ENCODE data around the gene XRCC6. TPM values are rescaled to one million over a fixed set of nuclear protein-coding genes. Genes with fewer than 3 reads are reported as not detected.

Gene XRCC6
- total and polyA plus RNA-seq, 9 of the 15 experiments (the other 6 are each of a cell fraction or from before 2014, with no cell fraction given) = 151 to 440 (median 318) TPM

GRCh38 chr22:41621099-41621910 lies at the start of gene XRCC6 (continued):
- TF ChIP-seq XRCC4 (IDR thresholded peaks at IDR 0.05; ENCODE audit: extremely low read depth, insufficient read depth, insufficient read length) = no peak
- TF ChIP-seq MAZ (CRISPR knock-in tag; conservative IDR thresholded peaks at IDR 0.05 in 1 of 2, IDR thresholded peaks at IDR 0.05 in 1 of 2) = peak in 1 of 2 experiments; percentile 26; a peak in 1 of 4 replicates
- TF ChIP-seq CXXC5 (CRISPR knock-in tag; IDR thresholded peaks at IDR 0.05) = peak; percentile 69
- TF ChIP-seq TAF1 (IDR thresholded peaks at IDR 0.05; ENCODE audit: control insufficient read depth, extremely low read depth, insufficient read depth, low read length, severe bottlenecking) = peak; percentile 52
- no peak for TF ChIP-seq MCM7 (IDR thresholded peaks at IDR 0.05)
- TF ChIP-seq ELF1 (tag; IDR thresholded peaks at IDR 0.05) = 0 out of 2 replicates have a peak, but pooled peaks have one; percentile 32
- no peak for TF ChIP-seq DNMT1 (IDR thresholded peaks at IDR 0.05)
- TF ChIP-seq ZBTB33 (CRISPR knock-in tag; IDR thresholded peaks at IDR 0.05) = 0 out of 2 replicates have a peak, but pooled peaks have one; percentile 27
- peak in 1 of 2 experiments; percentile 51; a peak in 1 of 4 replicates for TF ChIP-seq TEAD1 (CRISPR knock-in tag; IDR thresholded peaks at IDR 0.05)
- TF ChIP-seq MNT (conservative IDR thresholded peaks at IDR 0.05) = peak; percentile 60 to 65; a peak in 3 of 4 replicates
- TF ChIP-seq POLR2A (conservative IDR thresholded peaks at IDR 0.05) = peak; percentile 92
- TF ChIP-seq ASH1L (IDR thresholded peaks at IDR 0.05; ENCODE audit: borderline replicate concordance, low read depth, partially characterized antibody) = no peak
- TF ChIP-seq MEIS2 (IDR thresholded peaks at IDR 0.05; ENCODE audit: partially characterized antibody) = peak; percentile 85
- peak; percentile 40; the same call in 1 of the 2 replicates for TF ChIP-seq POLR2AphosphoS2 (IDR thresholded peaks at IDR 0.05; ENCODE audit: low read length)
- TF ChIP-seq NKRF (IDR thresholded peaks at IDR 0.05; ENCODE audit: borderline replicate concordance) = peak; percentile 83; the same call in 1 of the 2 replicates

Data from K562 (cell line).